ENCODE results near the gene PCDHA13.
"Not testable (repeated sequence)": the region's sequence is repeated elsewhere in the genome, so short reads cannot be mapped to it uniquely, and the experiment has no call there.

PCDHA13 gene

DNA sequence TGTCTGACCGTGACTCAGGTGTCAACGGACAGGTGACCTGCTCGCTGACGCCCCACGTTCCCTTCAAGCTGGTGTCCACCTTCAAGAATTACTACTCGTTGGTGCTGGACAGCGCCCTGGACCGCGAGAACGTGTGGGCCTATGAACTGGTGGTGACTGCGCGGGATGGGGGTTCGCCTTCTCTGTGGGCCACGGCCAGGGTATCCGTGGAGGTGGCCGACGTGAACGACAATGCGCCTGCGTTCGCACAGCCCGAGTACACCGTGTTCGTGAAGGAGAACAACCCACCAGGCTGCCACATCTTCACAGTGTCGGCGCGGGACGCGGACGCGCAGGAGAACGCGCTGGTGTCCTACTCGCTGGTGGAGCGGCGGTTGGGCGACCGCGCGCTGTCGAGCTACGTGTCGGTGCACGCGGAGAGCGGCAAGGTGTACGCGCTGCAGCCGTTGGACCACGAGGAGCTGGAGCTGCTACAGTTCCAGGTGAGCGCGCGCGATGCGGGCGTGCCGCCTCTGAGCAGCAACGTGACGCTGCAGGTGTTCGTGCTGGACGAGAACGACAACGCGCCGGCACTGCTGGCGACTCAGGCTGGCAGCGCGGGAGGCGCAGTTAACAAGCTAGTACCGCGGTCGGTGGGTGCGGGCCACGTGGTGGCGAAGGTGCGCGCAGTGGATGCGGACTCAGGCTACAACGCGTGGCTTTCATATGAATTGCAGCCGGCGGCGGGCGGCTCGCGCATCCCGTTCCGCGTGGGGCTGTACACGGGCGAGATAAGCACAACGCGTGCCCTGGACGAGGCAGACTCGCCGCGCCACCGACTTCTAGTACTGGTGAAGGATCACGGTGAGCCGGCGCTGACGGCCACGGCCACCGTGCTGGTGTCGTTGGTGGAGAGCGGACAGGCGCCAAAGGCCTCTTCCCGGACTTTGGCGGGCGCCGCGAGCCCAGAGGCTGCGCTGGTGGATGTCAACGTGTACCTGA lies 11.4 kb upstream of the PCDHA13 start:
- no peak for DNase-seq (ENCODE audit: low read depth)

DNA sequence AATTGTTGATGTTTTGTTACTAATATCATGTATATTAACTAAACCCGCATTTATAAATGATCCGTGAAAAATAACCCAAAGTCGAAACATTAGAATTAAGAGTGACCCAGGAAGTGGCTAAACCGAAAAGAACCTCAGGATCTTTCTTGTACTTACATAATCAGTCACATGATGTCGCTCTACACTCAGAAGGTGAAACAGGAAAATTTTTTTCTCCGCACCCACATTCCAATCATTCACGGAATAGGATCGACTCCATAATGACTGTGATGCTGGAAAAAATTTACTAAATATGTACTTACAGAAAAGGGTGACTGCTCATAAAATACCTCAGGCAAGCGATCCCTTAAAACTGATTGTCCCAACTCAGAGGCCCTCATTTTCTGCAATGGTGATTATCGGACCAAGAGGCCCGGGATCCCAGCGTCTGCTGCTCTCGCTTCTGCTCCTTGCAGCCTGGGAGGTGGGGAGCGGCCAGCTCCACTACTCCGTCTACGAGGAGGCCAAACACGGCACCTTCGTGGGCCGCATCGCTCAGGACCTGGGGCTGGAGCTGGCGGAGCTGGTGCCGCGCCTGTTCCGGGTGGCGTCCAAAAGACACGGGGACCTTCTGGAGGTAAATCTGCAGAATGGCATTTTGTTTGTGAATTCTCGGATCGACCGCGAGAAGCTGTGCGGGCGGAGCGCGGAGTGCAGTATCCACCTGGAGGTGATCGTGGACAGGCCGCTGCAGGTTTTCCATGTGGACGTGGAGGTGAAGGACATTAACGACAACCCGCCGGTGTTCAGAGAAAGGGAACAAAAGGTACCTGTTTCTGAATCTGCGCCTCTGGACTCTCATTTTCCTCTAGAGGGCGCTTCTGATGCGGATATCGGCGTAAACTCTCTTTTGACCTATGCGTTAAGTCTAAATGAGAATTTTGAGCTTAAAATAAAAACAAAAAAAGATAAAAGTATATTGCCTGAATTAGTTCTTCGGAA lies 6.5 kb upstream of the PCDHA13 start, which contains the start of gene PCDHA12:
PCDHA12 (plus strand) TSS at position 224 of the 981 bp plus-strand sequence; CDS start at position 389, 165 bp downstream.
- DNase-seq (ENCODE audit: low read depth) = no peak

DNA sequence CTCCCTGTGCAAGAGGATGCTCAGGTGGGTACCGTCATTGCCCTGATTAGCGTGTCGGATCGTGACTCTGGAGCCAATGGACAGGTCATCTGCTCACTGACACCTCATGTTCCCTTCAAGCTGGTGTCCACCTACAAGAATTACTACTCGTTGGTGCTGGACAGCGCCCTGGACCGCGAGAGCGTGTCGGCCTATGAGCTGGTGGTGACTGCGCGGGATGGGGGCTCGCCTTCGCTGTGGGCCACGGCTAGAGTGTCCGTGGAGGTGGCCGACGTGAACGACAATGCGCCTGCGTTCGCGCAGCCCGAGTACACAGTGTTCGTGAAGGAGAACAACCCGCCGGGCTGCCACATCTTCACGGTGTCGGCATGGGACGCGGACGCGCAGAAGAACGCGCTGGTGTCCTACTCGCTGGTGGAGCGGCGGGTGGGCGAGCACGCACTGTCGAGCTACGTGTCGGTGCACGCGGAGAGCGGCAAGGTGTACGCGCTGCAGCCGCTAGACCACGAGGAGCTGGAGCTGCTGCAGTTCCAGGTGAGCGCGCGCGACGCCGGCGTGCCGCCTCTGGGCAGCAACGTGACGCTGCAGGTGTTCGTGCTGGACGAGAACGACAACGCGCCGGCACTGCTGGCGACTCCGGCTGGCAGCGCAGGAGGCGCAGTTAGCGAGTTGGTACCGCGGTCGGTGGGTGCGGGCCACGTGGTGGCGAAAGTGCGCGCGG lies 5.2 kb upstream of the PCDHA13 start:
- DNase-seq (ENCODE audit: low read depth) = not testable (repeated sequence)

DNA sequence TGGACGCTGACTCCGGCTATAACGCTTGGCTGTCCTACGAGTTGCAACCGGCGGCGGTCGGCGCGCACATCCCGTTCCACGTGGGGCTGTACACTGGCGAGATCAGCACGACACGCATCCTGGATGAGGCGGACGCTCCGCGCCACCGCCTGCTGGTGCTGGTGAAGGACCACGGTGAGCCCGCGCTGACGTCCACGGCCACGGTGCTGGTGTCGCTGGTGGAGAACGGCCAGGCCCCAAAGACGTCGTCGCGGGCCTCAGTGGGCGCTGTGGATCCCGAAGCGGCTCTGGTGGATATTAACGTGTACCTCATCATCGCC lies 4.7 kb upstream of the PCDHA13 start:
- no peak for DNase-seq (ENCODE audit: low read depth)

DNA sequence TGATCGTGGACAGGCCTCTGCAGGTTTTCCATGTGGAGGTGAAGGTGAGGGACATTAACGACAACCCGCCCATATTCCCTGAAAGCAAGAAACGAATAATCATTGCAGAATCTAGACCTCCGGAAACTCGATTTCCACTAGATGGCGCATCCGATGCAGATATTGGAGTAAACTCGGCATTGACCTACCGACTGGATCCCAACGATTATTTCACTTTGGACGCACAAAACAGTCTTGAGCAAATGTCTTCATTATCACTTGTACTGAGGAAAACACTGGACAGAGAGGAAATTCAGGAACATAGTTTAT lies 621 bp downstream of the PCDHA13 start:
- DNase-seq (ENCODE audit: low read depth) = no peak

DNA sequence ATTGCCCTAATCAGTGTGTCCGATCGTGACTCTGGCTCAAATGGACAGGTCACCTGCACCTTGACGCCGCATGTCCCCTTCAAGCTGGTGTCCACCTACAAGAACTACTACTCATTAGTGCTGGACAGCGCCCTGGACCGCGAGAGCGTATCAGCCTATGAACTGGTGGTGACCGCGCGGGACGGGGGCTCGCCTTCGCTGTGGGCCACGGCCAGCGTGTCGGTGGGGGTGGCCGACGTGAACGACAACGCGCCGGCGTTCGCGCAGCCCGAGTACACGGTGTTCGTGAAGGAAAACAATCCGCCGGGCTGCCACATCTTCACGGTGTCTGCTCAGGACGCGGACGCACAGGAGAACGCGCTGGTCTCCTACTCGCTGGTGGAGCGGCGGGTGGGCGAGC lies 1.4 kb downstream of the PCDHA13 start:
- DNase-seq (ENCODE audit: low read depth) = no peak

DNA sequence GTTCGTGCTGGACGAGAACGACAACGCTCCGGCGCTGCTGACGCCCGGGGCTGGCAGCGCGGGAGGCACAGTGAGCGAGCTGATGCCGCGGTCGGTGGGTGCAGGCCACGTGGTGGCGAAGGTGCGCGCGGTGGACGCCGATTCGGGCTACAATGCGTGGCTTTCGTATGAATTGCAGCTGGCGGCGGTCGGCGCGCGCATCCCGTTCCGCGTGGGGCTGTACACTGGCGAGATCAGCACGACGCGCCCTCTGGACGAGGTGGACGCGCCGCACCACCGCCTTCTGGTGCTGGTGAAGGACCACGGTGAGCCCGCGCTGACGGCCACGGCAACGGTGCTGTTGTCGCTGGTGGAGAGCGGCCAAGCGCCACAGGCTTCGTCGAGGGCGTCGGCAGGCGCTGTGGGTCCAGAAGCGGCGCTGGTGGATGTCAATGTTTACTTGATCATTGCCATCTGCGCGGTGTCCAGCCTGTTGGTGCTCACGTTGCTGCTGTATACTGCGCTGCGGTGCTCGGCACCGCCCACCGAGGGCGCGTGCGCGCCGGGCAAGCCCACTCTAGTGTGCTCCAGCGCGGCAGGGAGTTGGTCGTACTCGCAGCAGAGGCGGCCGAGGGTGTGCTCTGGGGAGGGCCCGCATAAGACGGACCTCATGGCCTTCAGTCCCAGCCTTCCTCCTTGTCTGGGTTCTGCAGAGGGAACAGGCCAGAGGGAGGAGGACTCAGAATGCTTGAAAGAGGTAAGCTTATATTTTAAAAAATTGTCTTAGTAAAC lies 2.2 kb downstream of the PCDHA13 start:
- no peak for DNase-seq (ENCODE audit: low read depth)

DNA sequence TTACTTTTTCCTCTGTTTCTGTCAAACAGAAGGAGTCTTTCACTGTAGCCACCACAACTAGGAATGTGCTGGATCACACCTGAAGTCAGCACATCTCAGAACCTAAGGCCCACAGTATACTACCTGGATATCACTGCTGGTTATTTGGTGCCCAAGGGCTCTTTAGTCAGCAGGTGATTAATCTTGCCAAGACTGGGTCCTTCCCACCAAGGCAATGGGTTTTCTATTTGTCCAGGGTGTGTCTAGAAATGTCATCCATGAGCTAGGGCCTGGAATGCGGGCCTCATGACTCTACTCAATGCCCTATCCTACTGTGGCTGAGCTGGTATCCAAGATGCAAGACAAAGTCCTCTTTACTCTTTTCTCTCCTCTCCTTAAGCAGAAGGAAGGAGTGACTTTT lies 34.4 kb downstream of the PCDHA13 start:
- DNase-seq (ENCODE audit: low read depth) = no peak

DNA sequence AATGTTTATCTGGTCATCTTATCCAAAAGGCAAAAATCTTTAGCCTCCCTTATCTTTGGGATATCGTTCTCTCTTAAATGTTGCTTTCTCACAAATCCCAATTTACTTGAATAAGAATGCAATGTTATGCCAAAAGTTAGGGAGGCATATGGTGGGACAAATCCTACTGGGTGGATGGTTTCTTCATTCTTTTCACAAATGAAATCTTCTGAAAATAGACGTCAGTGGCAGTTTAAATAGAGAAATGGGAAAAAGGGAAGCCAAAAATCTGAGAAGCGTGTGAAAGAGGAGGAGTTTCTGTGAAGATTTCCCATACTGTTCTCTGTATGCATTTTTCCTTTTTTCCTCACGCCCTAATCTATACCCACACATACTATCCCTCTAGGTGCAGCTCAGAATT lies 41.7 kb downstream of the PCDHA13 start:
- no peak for DNase-seq (ENCODE audit: low read depth)

DNA sequence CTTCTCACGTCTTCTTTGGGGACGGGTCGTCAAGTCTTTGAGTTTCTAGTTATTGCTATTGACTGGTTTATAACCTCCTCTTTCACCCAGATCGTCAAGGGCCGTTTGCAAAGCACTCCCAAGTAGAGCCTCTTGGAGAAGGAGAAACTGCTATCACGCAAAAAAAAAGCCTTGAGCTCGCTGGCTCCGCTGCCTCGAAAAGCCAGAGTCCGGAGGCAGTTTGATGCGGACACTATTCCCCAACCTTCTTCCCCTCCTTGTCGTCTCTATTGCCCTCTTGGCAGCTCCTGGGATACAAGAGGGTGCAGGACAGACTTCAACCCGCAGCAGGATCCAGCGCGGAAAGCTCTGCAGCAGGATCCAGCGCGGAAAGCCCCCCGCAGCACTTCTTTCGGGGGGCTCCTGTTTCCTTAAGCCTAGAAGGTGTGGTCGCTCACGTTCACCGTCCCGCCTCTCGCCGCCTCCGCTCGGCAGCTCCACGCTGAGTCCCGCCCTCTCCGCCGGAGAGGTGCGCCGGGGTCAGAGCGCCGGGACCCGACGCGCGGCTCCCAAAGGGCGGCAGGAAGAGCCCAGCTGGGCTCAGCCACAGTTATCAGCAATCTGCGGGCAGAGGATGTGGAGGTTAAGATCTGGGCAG lies 44.0 kb downstream of the PCDHA13 start, which contains the start of gene PCDHAC1:
PCDHAC1 (plus strand) TSS at position 494 of the 637 bp plus-strand sequence. CDS start 594 bp downstream, outside the sequence.
- DNase-seq (ENCODE audit: low read depth) = no peak

DNA sequence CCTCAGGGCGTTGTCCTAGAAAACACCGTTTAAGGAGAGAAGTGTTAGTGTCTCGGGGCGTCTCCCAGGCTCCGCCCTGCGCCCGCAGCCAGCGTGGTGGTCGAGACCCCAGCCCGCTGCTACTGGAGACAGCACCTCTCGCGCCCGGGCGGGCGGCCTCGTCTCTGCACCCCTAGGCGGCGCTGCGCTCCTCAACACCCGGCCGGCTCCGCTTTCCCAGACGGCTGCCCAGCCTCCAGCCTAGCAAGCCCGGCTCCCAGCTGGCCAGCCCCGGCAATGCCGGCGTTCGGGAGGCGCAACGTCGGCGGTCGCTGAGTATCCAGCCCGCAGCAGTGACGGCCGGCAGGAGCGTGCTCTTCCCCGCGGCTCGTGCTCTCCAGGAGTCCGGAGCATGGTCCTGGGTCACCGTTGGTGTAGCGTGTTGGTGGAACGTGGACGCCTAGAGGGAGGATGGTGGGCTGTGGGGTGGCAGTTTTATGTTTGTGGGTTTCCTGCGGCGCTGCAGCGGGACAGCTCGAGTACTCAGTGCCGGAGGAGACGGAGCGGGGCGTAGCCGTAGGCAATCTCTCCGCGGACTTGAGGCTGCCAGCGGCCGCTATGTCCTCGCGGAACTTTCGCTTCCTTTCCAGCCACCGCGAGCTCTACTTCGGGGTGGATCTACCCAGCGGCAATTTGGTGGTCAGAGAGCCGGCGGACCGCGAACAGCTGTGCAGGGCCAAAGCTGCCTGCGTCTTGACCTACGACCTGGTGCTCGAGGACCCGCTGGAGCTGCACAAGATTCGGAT lies 44.7 kb downstream of the PCDHA13 start:
- peak; percentile 61 for DNase-seq (ENCODE audit: low read depth)

DNA sequence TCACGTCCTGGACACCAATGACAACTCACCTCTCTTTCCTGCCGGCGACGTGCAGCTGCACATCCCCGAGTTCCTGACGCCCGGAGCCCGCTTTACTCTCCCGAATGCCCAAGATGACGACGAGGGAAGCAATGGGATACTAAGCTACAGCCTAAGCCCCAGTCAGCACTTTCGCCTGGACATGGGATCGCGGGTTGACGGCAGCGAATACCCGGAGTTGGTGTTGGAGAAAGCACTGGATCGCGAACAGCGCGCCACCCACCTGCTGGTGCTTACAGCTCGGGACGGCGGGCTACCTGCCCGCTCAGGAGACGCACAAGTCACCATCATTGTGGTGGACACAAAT lies 45.3 kb downstream of the PCDHA13 start:
- no peak for DNase-seq (ENCODE audit: low read depth)
